Measurements from ENCODE around the gene APC. TPM values are rescaled to one million over a fixed set of nuclear protein-coding genes. Genes with fewer than 3 reads are reported as not detected.

APC gene
- total RNA-seq = 39.6 and 42.0 TPM in 2 replicates
- polyA plus RNA-seq = 7.5 and 11.2 TPM in 2 replicates
- polyA plus RNA-seq (2011; cell fraction: cytosol; rRNA removed) = 8.3 TPM in 2 replicates
- 25.2 and 28.4 TPM in 2 replicates for polyA plus RNA-seq (2011; cell fraction: nucleus; rRNA removed)
- 14.3 and 24.7 TPM in 2 replicates for polyA plus RNA-seq (2012)
- 50.3 and 59.9 TPM in 2 replicates for polyA minus RNA-seq
- 29.3 TPM for polyA minus RNA-seq (2011; cell fraction: cytosol; rRNA and poly(A)+ RNA removed)
- 76.9 and 77.9 TPM in 2 replicates for polyA minus RNA-seq (2011; cell fraction: nucleus; rRNA and poly(A)+ RNA removed)
- Bru-seq, nascent RNA = percentile 87 among the genes with signal in this experiment
- percentile 79 among the genes with signal in this experiment for BruChase-seq, experiment 1, labeled RNA remaining after a 6-hour chase
- BruChase-seq, experiment 2, labeled RNA remaining after a 2-hour chase = percentile 84 among the genes with signal in this experiment
- long read RNA-seq, partial matches to known transcripts = 2 of 5 reads
- long read RNA-seq, other reads (novel, unspliced or antisense) = 3 of 5 reads

DNA sequence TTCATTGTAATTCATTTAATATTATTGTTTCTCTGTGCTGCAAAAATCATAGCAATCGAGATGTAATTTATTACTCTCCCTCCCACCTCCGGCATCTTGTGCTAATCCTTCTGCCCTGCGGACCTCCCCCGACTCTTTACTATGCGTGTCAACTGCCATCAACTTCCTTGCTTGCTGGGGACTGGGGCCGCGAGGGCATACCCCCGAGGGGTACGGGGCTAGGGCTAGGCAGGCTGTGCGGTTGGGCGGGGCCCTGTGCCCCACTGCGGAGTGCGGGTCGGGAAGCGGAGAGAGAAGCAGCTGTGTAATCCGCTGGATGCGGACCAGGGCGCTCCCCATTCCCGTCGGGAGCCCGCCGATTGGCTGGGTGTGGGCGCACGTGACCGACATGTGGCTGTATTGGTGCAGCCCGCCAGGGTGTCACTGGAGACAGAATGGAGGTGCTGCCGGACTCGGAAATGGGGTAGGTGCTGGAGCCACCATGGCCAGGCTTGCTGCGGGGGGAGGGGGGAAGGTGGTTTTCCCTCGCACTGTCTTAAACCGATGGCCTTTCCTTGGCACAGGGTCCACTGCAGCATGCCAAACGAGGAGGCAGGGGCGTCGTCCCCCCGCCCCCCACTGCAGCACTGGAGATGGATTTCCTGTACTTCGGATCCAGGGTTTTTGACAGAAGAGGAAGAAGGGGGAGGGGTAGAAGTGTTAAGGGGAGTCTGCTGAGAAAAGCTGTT is at the start of gene APC:
APC (plus strand) TSS at position 423 of the 728 bp plus-strand sequence. CDS start 17,006 bp downstream, outside the sequence.
- FAIRE-seq (peak; percentile 79), DNase-seq (ENCODE audit: low read depth, low spot score) (peak; percentile 91)
- ChIA-PET CTCF (interaction anchor here (1.0 to 4.9 kb wide), 9 partner anchors 9 to 317 kb away, joined by 3 to 28 read pairs (median 6); partner anchors contain the start of gene REEP5), POLR2A (no interaction called here)
- peaks cover 32% of the 10 kb centered on the region for H3K4me1 ChIP-seq (ENCODE audit: control insufficient read depth, extremely low read depth, insufficient read depth, low read length)
- H3K27me3 ChIP-seq (ENCODE audit: control insufficient read depth in 2 of 2, insufficient read depth in 2 of 2, low read length in 2 of 2) = no peaks in the 10 kb centered on the region
- no peaks in the 10 kb centered on the region for H3K9me3 ChIP-seq (replicated peaks; ENCODE audit: control insufficient read depth, insufficient read depth, low read length)
- intact Hi-C loops (cut with micrococcal nuclease) (loop anchor here (1.0 kb wide), 1 partner anchor 30 kb away; no protein-coding TSS in a partner anchor), dilution Hi-C loops (cut with MboI; ENCODE audit: extremely low pct_ligation_motif_present, low sequenced_read_pairs) (no loop called here)
- no peaks in the 10 kb centered on the region for H4K20me1 ChIP-seq (replicated peaks; ENCODE audit: control insufficient read depth, extremely low read depth, insufficient read depth, low read length)
- no peaks in the 10 kb centered on the region for H3K9me1 ChIP-seq (replicated peaks; ENCODE audit: control insufficient read depth, extremely low read depth, insufficient read depth, low read length)
- peak within 1 kb of the TSS; percentile 57 for H3K27ac ChIP-seq (ENCODE audit: insufficient read depth, low read depth, low read length)
- H3K36me3 ChIP-seq (ENCODE audit: control insufficient read depth in 2 of 2, extremely low read depth in 1 of 2, insufficient read depth in 2 of 2, low read length in 2 of 2) = no peaks in the 10 kb centered on the region
- H2AFZ ChIP-seq (ENCODE audit: low read depth, low read length) = peak within 1 kb of the TSS; percentile 84
- TF ChIP-seq MYC (IDR thresholded peaks at IDR 0.05; ENCODE audit: low read depth, low read length) (no peak), POLR2AphosphoS5 (IDR thresholded peaks at IDR 0.05; ENCODE audit: insufficient read depth, low read depth, low read length) (peak; percentile 74), POLR2A (IDR thresholded peaks at IDR 0.05; ENCODE audit: low read depth, low read length) (peak; percentile 34), JUN (IDR thresholded peaks at IDR 0.05; ENCODE audit: borderline replicate concordance, insufficient read depth, insufficient read length, low read depth) (no peak), GATA2 (IDR thresholded peaks at IDR 0.05; ENCODE audit: insufficient read depth, insufficient read length, low read depth, low read length) (no peak), CTCF (IDR thresholded peaks at IDR 0.05; ENCODE audit: extremely low read depth in 1 of 2, insufficient read depth in 1 of 2, low read depth in 1 of 2, low read length in 2 of 2) (no peak), EZH2 (IDR thresholded peaks at IDR 0.05; ENCODE audit: borderline replicate concordance, low read depth, low read length, severe bottlenecking) (no peak), MAX (IDR thresholded peaks at IDR 0.05; ENCODE audit: insufficient read depth, insufficient read length) (peak; percentile 98), FOS (IDR thresholded peaks at IDR 0.05; ENCODE audit: borderline replicate concordance, insufficient read depth, low read length) (peak; percentile 45)
- H3K4me3 ChIP-seq (replicated peaks in 1 of 3; ENCODE audit: insufficient read depth in 1 of 3, low read depth in 1 of 3, low read length in 3 of 3) = peak within 1 kb of the TSS; percentile 57 to 83 (median 63)
- peak within 1 kb of the TSS; percentile 92 for H3K4me2 ChIP-seq (ENCODE audit: insufficient read depth, low read length)
- H3K9ac ChIP-seq (replicated peaks; ENCODE audit: extremely low read depth, insufficient read depth, low read length) = peak within 1 kb of the TSS; percentile 63
- BruUV-seq (replicated peaks) = no TSS peak
- H3K79me2 ChIP-seq (ENCODE audit: control insufficient read depth, insufficient read depth, low read length) = peaks cover 42% of the 10 kb centered on the region

Measured in endothelial cell of umbilical vein (primary cell).